Fibroblast of skin of left quadriceps (primary cell): ENCODE measurements around the gene TPSB2.
"Not testable (repeated sequence)": the region's sequence is repeated elsewhere in the genome, so short reads cannot be mapped to it uniquely, and the experiment has no call there.

Source experiments
- DNase-seq, 2 experiments: peaks; one replicate each; pipeline ENCODE4 v3.0.0-alpha.2; 2013; ENCODE audit warnings: low read depth in 2 of 2

The TPSB2 gene

GRCh38 chr16:1240436-1240835 lies 10.5 kb upstream of the TPSB2 start, which contains the start of gene TPSAB1:
Gene TPSAB1, plus strand, starts transcription at chr16:1240705. Its CDS starts 234 bp downstream, at chr16:1240939.
- not testable (repeated sequence) for DNase-seq

DNA sequence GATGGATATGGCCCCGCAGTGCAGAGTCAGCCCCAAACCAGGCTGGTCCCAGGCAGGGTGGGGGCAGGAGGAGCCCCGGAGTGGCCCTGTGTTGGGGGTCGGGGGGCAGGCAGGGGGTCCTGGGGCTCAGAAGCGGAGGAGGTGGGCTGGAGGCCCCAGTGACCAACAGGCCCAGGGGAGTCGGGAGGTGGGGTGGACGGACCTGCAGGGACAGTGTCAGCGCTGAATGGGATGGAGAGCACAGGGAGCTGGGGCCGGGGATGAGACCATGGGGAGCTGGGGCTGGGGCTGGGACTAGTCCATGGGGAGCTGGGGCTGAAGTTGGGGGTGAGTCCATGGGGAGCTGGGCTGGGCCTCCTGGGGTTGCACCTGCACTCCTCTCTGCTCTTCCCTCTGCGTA lies 9.6 kb upstream of the TPSB2 start:
- not testable (repeated sequence) for DNase-seq

DNA sequence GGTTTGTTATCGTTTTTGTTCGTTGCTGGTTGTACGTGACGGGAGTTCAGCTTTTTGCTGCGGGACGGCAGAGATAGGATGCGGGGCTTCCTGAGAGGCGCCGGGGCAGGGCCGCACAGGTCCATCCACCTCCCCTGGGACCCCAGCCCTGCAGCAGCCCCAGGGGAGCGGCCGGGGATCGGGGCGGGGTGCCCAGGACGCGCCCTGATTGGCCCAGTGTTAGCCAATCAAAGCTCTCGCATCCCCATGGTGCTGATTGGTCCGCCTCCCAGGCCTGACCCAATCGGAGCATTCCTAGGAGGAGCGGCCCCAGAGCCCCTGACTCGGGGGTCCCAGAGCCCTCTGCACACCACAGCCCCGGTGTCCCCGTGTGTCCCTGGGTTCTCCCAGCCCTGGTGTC lies 8.9 kb upstream of the TPSB2 start:
- not testable (repeated sequence) for DNase-seq

- DNase-seq, result no peak
These were observed 8.0 kb upstream of the TPSB2 start for GRCh38 chr16:1237990-1238389.

GRCh38 chr16:1236659-1237058 lies 6.7 kb upstream of the TPSB2 start:
- not testable (repeated sequence) for DNase-seq

- DNase-seq, result not testable (repeated sequence)
These were observed 2.2 kb upstream of the TPSB2 start for GRCh38 chr16:1232049-1232748.

GRCh38 chr16:1231301-1231700 lies 1.3 kb upstream of the TPSB2 start:
- DNase-seq, result not testable (repeated sequence)

GRCh38 chr16:1230471-1231212 lies 658 bp upstream of the TPSB2 start:
- DNase-seq, result not testable (repeated sequence)

DNA sequence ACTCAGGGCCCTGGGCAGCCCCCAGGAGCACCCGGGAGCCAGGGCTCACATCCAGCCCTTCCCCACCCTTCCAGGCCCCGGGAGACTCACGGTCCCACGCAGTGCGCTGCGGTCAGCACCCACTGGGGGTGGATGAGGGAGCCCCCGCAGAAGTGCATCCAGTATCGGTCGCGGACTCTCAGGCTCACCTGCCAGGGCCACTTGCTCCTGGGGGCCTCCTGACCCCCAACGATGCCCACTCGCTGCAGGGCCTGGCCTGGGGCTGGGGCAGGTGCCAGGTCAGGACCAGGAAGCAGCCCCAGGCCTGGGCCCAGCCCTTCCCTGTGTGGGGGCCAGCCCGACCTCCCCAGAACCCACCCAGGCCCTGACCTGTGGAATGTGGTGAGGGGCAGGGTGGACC lies 508 bp downstream of the TPSB2 start:
- not testable (repeated sequence) for DNase-seq

- not testable (repeated sequence) for DNase-seq
These were observed 1.8 kb downstream of the TPSB2 start for GRCh38 chr16:1228227-1228626.

DNA sequence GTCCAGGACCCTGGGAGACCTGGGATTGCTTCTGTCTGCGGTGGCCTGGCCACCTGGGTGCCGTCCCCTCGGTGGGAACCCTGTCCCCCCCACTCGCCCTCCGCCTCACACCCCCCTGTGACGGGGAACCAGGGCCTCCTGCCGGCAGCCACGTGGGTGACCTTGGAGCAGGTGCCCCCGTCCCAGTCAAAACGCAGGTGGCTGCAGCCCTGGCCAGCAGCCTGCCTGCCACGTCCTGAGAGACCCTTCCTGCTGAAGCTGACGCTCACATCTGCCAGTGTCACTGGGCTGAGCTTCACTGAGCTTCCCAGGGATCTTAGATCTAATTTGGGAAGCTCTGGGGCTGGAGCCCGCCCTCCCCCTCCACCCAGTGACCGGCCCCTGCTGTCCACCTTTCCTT lies 3.3 kb downstream of the TPSB2 start:
- not testable (repeated sequence) for DNase-seq

DNA sequence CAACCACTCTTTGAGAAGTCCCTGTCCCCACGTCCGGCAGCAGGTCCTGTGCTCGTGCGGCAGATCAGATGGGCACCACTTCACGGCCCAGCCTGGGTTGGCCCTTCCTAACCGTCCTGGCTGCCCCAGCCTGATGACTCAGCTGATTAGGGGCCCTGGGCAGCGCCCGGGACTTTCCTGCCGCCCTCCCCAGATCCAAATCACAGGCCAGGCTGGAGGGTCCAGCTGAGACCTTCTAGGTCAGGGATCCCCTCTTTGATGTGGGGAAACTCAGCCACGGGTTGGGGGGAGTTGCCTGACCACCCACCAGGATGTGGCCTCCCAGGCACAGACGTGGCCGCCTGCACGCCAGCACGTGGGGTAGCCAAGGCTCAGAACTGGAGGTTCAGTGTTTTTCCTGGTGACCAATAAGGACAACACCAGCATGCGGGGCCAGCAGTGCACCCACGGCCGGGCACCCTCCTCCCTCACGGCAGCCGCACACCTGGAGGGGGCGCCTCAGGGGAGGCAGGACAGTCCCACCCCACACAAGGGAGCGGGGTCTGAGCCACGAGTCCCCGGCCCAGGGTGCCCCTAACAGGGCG lies 4.2 kb downstream of the TPSB2 start:
- DNase-seq, result not testable (repeated sequence)

- no peak for DNase-seq
These were observed 4.9 kb downstream of the TPSB2 start, which contains the start of gene TPSG1 for GRCh38 chr16:1225051-1225451. Gene TPSG1, minus strand, starts transcription at chr16:1225268. Its CDS starts 16 bp downstream, at chr16:1225252.

- no peak for DNase-seq
These were observed 5.4 kb downstream of the TPSB2 start for GRCh38 chr16:1224558-1224957.

GRCh38 chr16:1223355-1224214 lies 6.4 kb downstream of the TPSB2 start:
- no peak for DNase-seq

GRCh38 chr16:1222553-1223354 lies 7.2 kb downstream of the TPSB2 start:
- no peak for DNase-seq

DNA sequence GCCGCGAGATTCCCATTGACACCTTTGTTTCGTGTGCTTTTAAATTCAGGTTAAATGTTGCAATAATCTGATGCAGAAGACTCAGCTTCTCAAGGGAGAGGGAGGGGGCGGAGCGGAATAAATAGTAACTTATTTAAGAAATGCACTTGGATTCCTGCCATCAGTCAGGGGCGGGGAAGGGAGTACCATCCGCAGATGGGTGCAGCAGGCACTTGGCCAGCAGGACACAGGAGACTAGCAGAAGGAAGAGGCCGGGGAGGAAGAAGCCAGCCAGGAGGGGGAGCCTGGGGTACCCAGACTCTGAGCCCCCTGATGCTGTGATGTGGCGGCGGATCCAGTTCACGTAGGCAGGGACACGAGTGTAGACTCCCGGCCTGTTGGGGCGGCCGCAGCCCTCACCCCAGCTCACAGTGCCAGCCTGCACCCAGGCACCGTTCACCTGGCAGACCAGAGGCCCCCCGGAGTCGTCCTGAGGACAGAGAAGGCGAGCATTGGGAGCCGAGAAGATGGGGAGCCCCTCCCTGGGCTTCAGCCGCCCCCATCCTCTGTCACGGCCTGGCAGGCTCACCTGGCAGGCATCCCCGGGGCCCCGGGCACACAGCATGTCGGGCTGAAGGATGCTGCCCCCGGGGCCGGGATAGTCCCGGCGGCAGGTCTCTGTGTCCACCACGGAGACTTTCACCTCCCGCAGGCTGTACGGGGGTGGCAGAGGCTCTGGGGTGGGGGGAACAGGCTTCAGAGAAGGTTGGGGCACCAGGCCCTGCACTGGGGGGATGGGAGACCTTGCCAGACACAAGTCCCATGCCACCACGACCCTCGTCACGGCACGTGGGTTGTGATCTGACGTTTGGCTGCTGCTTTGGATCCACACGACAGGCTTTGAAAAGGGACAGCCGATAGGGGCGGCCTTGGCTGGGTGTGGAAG lies 8.1 kb downstream of the TPSB2 start:
- no peak for DNase-seq

- DNase-seq, result no peak
These were observed 8.9 kb downstream of the TPSB2 start for GRCh38 chr16:1220841-1221627.
